ENCODE results near the gene NKAPL. TPM values are rescaled to one million over a fixed set of nuclear protein-coding genes. Genes with fewer than 3 reads are reported as not detected.

Gene NKAPL
- polyA plus RNA-seq, 1 donor from 2014 or later = 0.18 TPM

- no peak overlapping the region for H3K27ac Mint-ChIP-seq
- no peaks in the 10 kb centered on the region for H3K27me3 Mint-ChIP-seq
- H3K4me3 Mint-ChIP-seq = peak overlapping the region in 1 of 4 donors; percentile 49
- no peaks in the 10 kb centered on the region for H3K36me3 Mint-ChIP-seq
- peaks cover 0 to 12% (median 2%) of the 10 kb centered on the region in 3 donors for H3K4me1 Mint-ChIP-seq
- no peaks in the 10 kb centered on the region for H3K9me3 Mint-ChIP-seq
These were observed 5.8 kb downstream of the NKAPL start for GRCh38 chr6:28264834-28265401.

- Mint-ChIP-seq H3K4me1 (peaks cover 7 to 14% (median 9%) of the 10 kb centered on the region in 3 donors), H3K4me3 (no peak overlapping the region), H3K27me3 (no peaks in the 10 kb centered on the region), H3K9me3 (no peaks in the 10 kb centered on the region), H3K36me3 (peaks cover 3% of the 10 kb centered on the region), H3K27ac (no peak overlapping the region)
These were observed 7.5 kb downstream of the NKAPL start for GRCh38 chr6:28266563-28266961.

- Mint-ChIP-seq H3K27me3 (no peaks in the 10 kb centered on the region), H3K4me1 (peaks cover 7 to 14% (median 9%) of the 10 kb centered on the region in 3 donors), H3K4me3 (peak within 1 kb of the TSS in 1 of 4 donors; percentile 31), H3K27ac (no peak within 1 kb of the TSS), H3K9me3 (no peaks in the 10 kb centered on the region), H3K36me3 (peaks cover 3% of the 10 kb centered on the region)
These were observed 8.0 kb downstream of the NKAPL start, which contains the start of gene ZSCAN26 for GRCh38 chr6:28266962-28267694. Gene ZSCAN26 (plus strand): TSS chr6:28267143. CDS start chr6:28271920, 4,777 bp downstream.

- Mint-ChIP-seq H3K27ac (no peak overlapping the region), H3K27me3 (no peaks in the 10 kb centered on the region), H3K4me1 (peaks cover 7 to 14% (median 11%) of the 10 kb centered on the region in 3 donors), H3K36me3 (peaks cover 3% of the 10 kb centered on the region), H3K9me3 (no peaks in the 10 kb centered on the region), H3K4me3 (no peak overlapping the region)
These were observed 8.6 kb downstream of the NKAPL start for GRCh38 chr6:28267695-28268059.

GRCh38 chr6:28269492-28269891, 10.4 kb downstream of the NKAPL start:
- Mint-ChIP-seq H3K4me1 (peaks cover 11 to 14% (median 11%) of the 10 kb centered on the region in 3 donors), H3K36me3 (peaks cover 6% of the 10 kb centered on the region), H3K4me3 (peak overlapping the region in 1 of 4 donors; percentile 6), H3K9me3 (no peaks in the 10 kb centered on the region), H3K27me3 (no peaks in the 10 kb centered on the region), H3K27ac (no peak overlapping the region)

- peak overlapping the region in 1 of 3 donors; percentile 29 for H3K27ac Mint-ChIP-seq
These were observed 15.8 kb downstream of the NKAPL start for GRCh38 chr6:28274888-28275287.

GRCh38 chr6:28277746-28278145, 18.6 kb downstream of the NKAPL start:
- Mint-ChIP-seq H3K36me3 (peaks cover 22% of the 10 kb centered on the region), H3K27ac (no peak overlapping the region), H3K4me1 (peaks cover 7 to 11% (median 7%) of the 10 kb centered on the region in 3 donors), H3K27me3 (peaks cover 5% of the 10 kb centered on the region), H3K9me3 (peaks cover 0 to 3% (median 0%) of the 10 kb centered on the region in 3 donors), H3K4me3 (no peak overlapping the region)

More at GRCh38 chr6:28274888-28275287, 15.8 kb downstream of the NKAPL start:
- peaks cover 6 to 11% (median 10%) of the 10 kb centered on the region in 3 donors for H3K4me1 Mint-ChIP-seq
- peaks cover 20% of the 10 kb centered on the region for H3K36me3 Mint-ChIP-seq
- H3K9me3 Mint-ChIP-seq = no peaks in the 10 kb centered on the region
- no peak overlapping the region for H3K4me3 Mint-ChIP-seq
- H3K27me3 Mint-ChIP-seq = no peaks in the 10 kb centered on the region

- H3K27me3 Mint-ChIP-seq = peaks cover 5% of the 10 kb centered on the region
- H3K4me3 Mint-ChIP-seq = peak overlapping the region; percentile 39 to 92 (median 86)
- H3K36me3 Mint-ChIP-seq = peaks cover 18% of the 10 kb centered on the region
- peaks cover 0 to 3% (median 0%) of the 10 kb centered on the region in 3 donors for H3K9me3 Mint-ChIP-seq
- peaks cover 3 to 7% (median 6%) of the 10 kb centered on the region in 3 donors for H3K4me1 Mint-ChIP-seq
- H3K27ac Mint-ChIP-seq = no peak overlapping the region
These were observed 21.6 kb downstream of the NKAPL start for GRCh38 chr6:28280595-28281287.

- Mint-ChIP-seq H3K4me3 (peak within 1 kb of the TSS; percentile 39 to 92 (median 86)), H3K27me3 (peaks cover 5% of the 10 kb centered on the region), H3K27ac (no peak within 1 kb of the TSS), H3K36me3 (peaks cover 11% of the 10 kb centered on the region), H3K9me3 (peaks cover 0 to 3% (median 0%) of the 10 kb centered on the region in 3 donors), H3K4me1 (peaks cover 3 to 7% (median 6%) of the 10 kb centered on the region in 3 donors)
These were observed 22.4 kb downstream of the NKAPL start, which contains the start of gene PGBD1 for GRCh38 chr6:28281288-28282064. Gene PGBD1 (plus strand): TSS chr6:28281572. CDS start chr6:28283814, 2,242 bp downstream.

- no peak overlapping the region for H3K27ac Mint-ChIP-seq
- peaks cover 3 to 7% (median 6%) of the 10 kb centered on the region in 3 donors for H3K4me1 Mint-ChIP-seq
- H3K9me3 Mint-ChIP-seq = peaks cover 0 to 3% (median 0%) of the 10 kb centered on the region in 3 donors
- peaks cover 5% of the 10 kb centered on the region for H3K27me3 Mint-ChIP-seq
- H3K36me3 Mint-ChIP-seq = peaks cover 13% of the 10 kb centered on the region
- no peak overlapping the region for H3K4me3 Mint-ChIP-seq
These were observed 23.8 kb downstream of the NKAPL start for GRCh38 chr6:28282926-28283325.

GRCh38 chr6:28291573-28291972, 32.5 kb downstream of the NKAPL start:
- no peaks in the 10 kb centered on the region for H3K9me3 Mint-ChIP-seq
- H3K36me3 Mint-ChIP-seq = peaks cover 10% of the 10 kb centered on the region
- H3K27me3 Mint-ChIP-seq = no peaks in the 10 kb centered on the region
- H3K4me1 Mint-ChIP-seq = no peaks in the 10 kb centered on the region
- H3K4me3 Mint-ChIP-seq = no peak overlapping the region
- H3K27ac Mint-ChIP-seq = no peak overlapping the region

- H3K27ac Mint-ChIP-seq = no peak overlapping the region
- H3K4me1 Mint-ChIP-seq = no peaks in the 10 kb centered on the region
- H3K27me3 Mint-ChIP-seq = no peaks in the 10 kb centered on the region
- H3K4me3 Mint-ChIP-seq = no peak overlapping the region
- H3K36me3 Mint-ChIP-seq = peaks cover 10% of the 10 kb centered on the region
- no peaks in the 10 kb centered on the region for H3K9me3 Mint-ChIP-seq
These were observed 36.2 kb downstream of the NKAPL start for GRCh38 chr6:28295326-28295725.

GRCh38 chr6:28296520-28297060, 37.5 kb downstream of the NKAPL start:
- Mint-ChIP-seq H3K9me3 (no peaks in the 10 kb centered on the region), H3K36me3 (peaks cover 4% of the 10 kb centered on the region), H3K4me3 (no peak overlapping the region), H3K27me3 (no peaks in the 10 kb centered on the region), H3K27ac (peak overlapping the region in 1 of 3 donors; percentile 26), H3K4me1 (no peaks in the 10 kb centered on the region)

GRCh38 chr6:28303570-28303969, 44.5 kb downstream of the NKAPL start:
- Mint-ChIP-seq H3K9me3 (peaks cover 5 to 10% (median 5%) of the 10 kb centered on the region in 3 donors), H3K4me1 (peaks cover 0 to 11% (median 1%) of the 10 kb centered on the region in 3 donors), H3K27ac (no peak overlapping the region), H3K4me3 (no peak overlapping the region), H3K36me3 (no peaks in the 10 kb centered on the region), H3K27me3 (no peaks in the 10 kb centered on the region)

Measured in IgD-negative memory B cell (primary cell).